HEK293 (cell line): ENCODE measurements around the gene SYNGR3.

ENCODE experiments used
- CTCF ChIA-PET: fragments of 350-600 bp; formaldehyde crosslinking; extraction: SDS; loops from one replicate; lab custom pipeline; 2021; ENCODE audit warnings: antibody characterized with exemption; lab: Yijun Ruan, JAX
- POLR2A ChIA-PET: fragments of 300-600 bp; formaldehyde crosslinking; extraction: SDS; loops from one replicate; lab custom pipeline; 2020; ENCODE audit warnings: antibody characterized with exemption, inconsistent platforms; lab: Yijun Ruan, JAX
- H3K27ac ChIP-seq: fragments of 200-500 bp; sonication (Bioruptor generic); 2 replicates; pipeline ENCODE4 v1.5.1; 2014; ENCODE audit warnings: low read depth, low read length, control low read depth, inconsistent platforms; ENCODE audit errors: extremely low read depth
- H3K36me3 ChIP-seq, 2 experiments: fragments of 200-500 bp in 1 of 2; sonication (Bioruptor generic) in 1 of 2; 1 replicate in 1 of 2; 2 replicates in 1 of 2; pipeline ENCODE4 v1.5.1; 2014 to 2017; ENCODE audit warnings: inconsistent platforms in 2 of 2, low read length in 2 of 2; ENCODE audit not compliant: control insufficient read depth in 2 of 2, insufficient read depth in 1 of 2
- H3K4me1 ChIP-seq: fragments of 200-500 bp; sonication (Bioruptor generic); 2 replicates; pipeline ENCODE4 v1.5.1; 2014; ENCODE audit warnings: mild to moderate bottlenecking, low read length, inconsistent platforms; ENCODE audit not compliant: control insufficient read depth, insufficient read depth
- H3K4me3 ChIP-seq: 2 replicates; pipeline ENCODE4 v1.5.1; 2011; ENCODE audit warnings: low read depth, mild to moderate bottlenecking, control low read depth, low read length, moderate library complexity
- H3K9me3 ChIP-seq: fragments of 200-500 bp; sonication (Bioruptor generic); 2 replicates; pipeline ENCODE4 v1.5.1; 2014; ENCODE audit warnings: low read depth, low read length, inconsistent platforms; ENCODE audit not compliant: control insufficient read depth, insufficient read depth
- BCL11B ChIP-seq: fragments of 450-650 bp; formaldehyde crosslinking; IDR thresholded peaks from 2 replicates; pipeline ENCODE4 v1.5.1; 2016; ENCODE audit warnings: low read depth, missing biosample characterization, missing genetic modification characterization
- BCL6B ChIP-seq: fragments of 450-650 bp; formaldehyde crosslinking; IDR thresholded peaks from 2 replicates; pipeline ENCODE4 v1.5.1; 2017; ENCODE audit warnings: missing biosample characterization, missing genetic modification characterization
- GFI1B ChIP-seq: fragments of 450-650 bp; formaldehyde crosslinking; IDR thresholded peaks from 2 replicates; pipeline ENCODE4 v1.5.1; 2016; ENCODE audit warnings: missing biosample characterization, missing genetic modification characterization
- HOXA7 ChIP-seq: sonication (generic); formaldehyde crosslinking; IDR thresholded peaks from 2 replicates; pipeline ENCODE4 v1.8.1; 2022; ENCODE audit warnings: missing genetic modification reagents, borderline replicate concordance
- PATZ1 ChIP-seq: fragments of 450-650 bp; formaldehyde crosslinking; IDR thresholded peaks from 2 replicates; pipeline ENCODE4 v1.5.1; 2016; ENCODE audit warnings: missing biosample characterization, missing genetic modification characterization
- SCRT1 ChIP-seq: fragments of 450-650 bp; formaldehyde crosslinking; IDR thresholded peaks from 2 replicates; pipeline ENCODE4 v1.5.1; 2016; ENCODE audit warnings: missing biosample characterization, missing genetic modification characterization, borderline replicate concordance
- ZBTB1 ChIP-seq: fragments of 450-650 bp; formaldehyde crosslinking; IDR thresholded peaks from 2 replicates; pipeline ENCODE4 v1.5.1; 2016; ENCODE audit warnings: missing biosample characterization, missing genetic modification characterization
- ZNF121 ChIP-seq: fragments of 450-650 bp; formaldehyde crosslinking; IDR thresholded peaks from 2 replicates; pipeline ENCODE4 v1.5.1; 2016; ENCODE audit warnings: missing biosample characterization, missing genetic modification characterization
- ZNF132 ChIP-seq: fragments of 450-650 bp; formaldehyde crosslinking; IDR thresholded peaks from 2 replicates; pipeline ENCODE4 v1.5.1; 2017; ENCODE audit warnings: missing biosample characterization, missing genetic modification characterization, borderline replicate concordance
- ZNF133 ChIP-seq: fragments of 450-650 bp; formaldehyde crosslinking; IDR thresholded peaks from 2 replicates; pipeline ENCODE4 v1.5.1; 2016; ENCODE audit warnings: missing biosample characterization, missing genetic modification characterization
- ZNF202 ChIP-seq: fragments of 450-650 bp; formaldehyde crosslinking; IDR thresholded peaks from 2 replicates; pipeline ENCODE4 v1.5.1; 2016; ENCODE audit warnings: missing biosample characterization, missing genetic modification characterization, borderline replicate concordance
- ZNF211 ChIP-seq: fragments of 450-650 bp; formaldehyde crosslinking; IDR thresholded peaks from 2 replicates; pipeline ENCODE4 v1.5.1; 2016; ENCODE audit warnings: low read depth, missing biosample characterization, missing genetic modification characterization
- ZNF214 ChIP-seq: fragments of 450-650 bp; formaldehyde crosslinking; IDR thresholded peaks from 2 replicates; pipeline ENCODE4 v1.5.1; 2017; ENCODE audit warnings: missing biosample characterization, mild to moderate bottlenecking, missing genetic modification characterization, borderline replicate concordance
- ZNF223 ChIP-seq: fragments of 450-650 bp; formaldehyde crosslinking; IDR thresholded peaks from 2 replicates; pipeline ENCODE4 v1.5.1; 2016; ENCODE audit warnings: missing biosample characterization, missing genetic modification characterization
- ZNF239 ChIP-seq: fragments of 450-650 bp; formaldehyde crosslinking; IDR thresholded peaks from 2 replicates; pipeline ENCODE4 v1.5.1; 2016; ENCODE audit warnings: missing biosample characterization, missing genetic modification characterization
- ZNF26 ChIP-seq: fragments of 450-650 bp; formaldehyde crosslinking; IDR thresholded peaks from 2 replicates; pipeline ENCODE4 v1.5.1; 2016; ENCODE audit warnings: missing biosample characterization, missing genetic modification characterization
- ZNF292 ChIP-seq: fragments of 450-650 bp; formaldehyde crosslinking; IDR thresholded peaks from 2 replicates; pipeline ENCODE4 v1.5.1; 2016; ENCODE audit warnings: low read depth, missing biosample characterization, missing genetic modification characterization, borderline replicate concordance
- ZNF398 ChIP-seq: fragments of 450-650 bp; formaldehyde crosslinking; IDR thresholded peaks from 2 replicates; pipeline ENCODE4 v1.5.1; 2017; ENCODE audit warnings: missing biosample characterization, missing genetic modification characterization
- ZNF423 ChIP-seq: fragments of 450-650 bp; formaldehyde crosslinking; IDR thresholded peaks from 2 replicates; pipeline ENCODE4 v1.5.1; 2016; ENCODE audit warnings: missing biosample characterization, missing genetic modification characterization
- ZNF488 ChIP-seq: fragments of 450-650 bp; formaldehyde crosslinking; IDR thresholded peaks from 2 replicates; pipeline ENCODE4 v1.5.1; 2016; ENCODE audit warnings: missing biosample characterization, missing genetic modification characterization
- ZNF510 ChIP-seq: fragments of 450-650 bp; formaldehyde crosslinking; IDR thresholded peaks from 2 replicates; pipeline ENCODE4 v1.5.1; 2018; ENCODE audit warnings: mild to moderate bottlenecking, missing genetic modification characterization, missing biosample characterization; ENCODE audit not compliant: insufficient replicate concordance
- ZNF514 ChIP-seq: fragments of 450-650 bp; formaldehyde crosslinking; IDR thresholded peaks from 2 replicates; pipeline ENCODE4 v1.5.1; 2016; ENCODE audit warnings: missing biosample characterization, missing genetic modification characterization
- ZNF530 ChIP-seq: fragments of 450-650 bp; formaldehyde crosslinking; IDR thresholded peaks from 2 replicates; pipeline ENCODE4 v1.5.1; 2016; ENCODE audit warnings: low read depth, missing biosample characterization, missing genetic modification characterization
- ZNF558 ChIP-seq: fragments of 450-650 bp; formaldehyde crosslinking; IDR thresholded peaks from 2 replicates; pipeline ENCODE4 v1.5.1; 2016; ENCODE audit warnings: missing biosample characterization, missing genetic modification characterization
- ZNF600 ChIP-seq: fragments of 450-650 bp; formaldehyde crosslinking; IDR thresholded peaks from 2 replicates; pipeline ENCODE4 v1.5.1; 2016; ENCODE audit warnings: missing biosample characterization, missing genetic modification characterization
- ZNF610 ChIP-seq: fragments of 450-650 bp; formaldehyde crosslinking; IDR thresholded peaks from 2 replicates; pipeline ENCODE4 v1.5.1; 2016; ENCODE audit warnings: missing biosample characterization, missing genetic modification characterization, borderline replicate concordance
- ZNF654 ChIP-seq: fragments of 450-650 bp; formaldehyde crosslinking; IDR thresholded peaks from 2 replicates; pipeline ENCODE4 v1.5.1; 2016; ENCODE audit warnings: low read depth, missing biosample characterization, missing genetic modification characterization
- ZNF785 ChIP-seq: fragments of 450-650 bp; formaldehyde crosslinking; IDR thresholded peaks from 2 replicates; pipeline ENCODE4 v1.5.1; 2016; ENCODE audit warnings: missing biosample characterization, missing genetic modification characterization
- ZNF843 ChIP-seq: fragments of 450-650 bp; formaldehyde crosslinking; IDR thresholded peaks from 2 replicates; pipeline ENCODE4 v1.5.1; 2016; ENCODE audit warnings: missing biosample characterization, missing genetic modification characterization
- ZXDB ChIP-seq: fragments of 450-650 bp; formaldehyde crosslinking; IDR thresholded peaks from 2 replicates; pipeline ENCODE4 v1.5.1; 2016; ENCODE audit warnings: missing biosample characterization, missing genetic modification characterization

Gene SYNGR3

GRCh38 chr16:2003827-2004641, 14.3 kb downstream of the SYNGR3 start:
- ChIA-PET CTCF (interaction anchor here (0.6 to 3.3 kb wide), 35 partner anchors 9 to 1470 kb away, joined by 3 to 39 read pairs (median 4); partner anchors contain the start of genes GFER, NTHL1, PGP and TSC2), POLR2A (interaction anchor here (0.6 to 2.1 kb wide), 12 partner anchors 8 to 151 kb away, joined by 3 to 19 read pairs (median 4); partner anchors contain the start of genes NTHL1, RPS2, TBL3 and TRAF7)
- H3K9me3 ChIP-seq: no peaks in the 10 kb centered on the region
- peaks cover 27% of the 10 kb centered on the region for H3K4me1 ChIP-seq
- H3K36me3 ChIP-seq: peaks cover 0 to 75% of the 10 kb centered on the region in 2 experiments; a peak in 2 of 3 replicates
- H3K27ac ChIP-seq: peak overlapping the region; percentile 61; the same call in 1 of the 2 replicates
- no peak overlapping the region for H3K4me3 ChIP-seq
- peak; percentile 29; the same call in 1 of the 2 replicates for TF ChIP-seq SCRT1 (tag by site-specific recombination)
- peak; percentile 72 for TF ChIP-seq PATZ1 (tag by site-specific recombination)
- no peak for TF ChIP-seq ZNF558 (tag by site-specific recombination)
- TF ChIP-seq ZNF398 (tag by site-specific recombination): no peak
- TF ChIP-seq ZNF239 (tag by site-specific recombination): no peak
- TF ChIP-seq BCL11B (tag by site-specific recombination): no peak
- no peak for TF ChIP-seq ZNF510 (tag by site-specific recombination)
- TF ChIP-seq ZNF26: no peak
- no peak for TF ChIP-seq ZNF514
- no peak for TF ChIP-seq ZNF121 (tag by site-specific recombination)
- no peak for TF ChIP-seq ZNF214
- TF ChIP-seq HOXA7: no peak
- 0 out of 2 replicates have a peak, but pooled peaks have one; percentile 38 for TF ChIP-seq ZNF843 (tag by site-specific recombination)
- peak; percentile 87 for TF ChIP-seq ZNF600 (tag by site-specific recombination)
- no peak for TF ChIP-seq ZNF132 (tag by site-specific recombination)
- TF ChIP-seq ZBTB1: no peak
- TF ChIP-seq ZXDB (tag by site-specific recombination): peak; percentile 79
- TF ChIP-seq ZNF423: no peak
- peak; percentile 81 for TF ChIP-seq BCL6B (tag by site-specific recombination)
- no peak; the same call in 1 of the 2 replicates for TF ChIP-seq ZNF610 (tag by site-specific recombination)
- TF ChIP-seq ZNF530 (tag by site-specific recombination): no peak
- TF ChIP-seq ZNF223 (tag by site-specific recombination): no peak
- TF ChIP-seq ZNF785 (tag by site-specific recombination): no peak
- peak; percentile 35; the same call in 1 of the 2 replicates for TF ChIP-seq ZNF654 (tag by site-specific recombination)
- TF ChIP-seq GFI1B (tag by site-specific recombination): no peak
- no peak for TF ChIP-seq ZNF488 (tag by site-specific recombination)
- TF ChIP-seq ZNF292 (tag by site-specific recombination): no peak
- TF ChIP-seq ZNF133 (tag by site-specific recombination): no peak
- no peak for TF ChIP-seq ZNF202 (tag by site-specific recombination)
- no peak for TF ChIP-seq ZNF211 (tag by site-specific recombination)
